HepG2 (cell line): ENCODE results near the gene FBXW2. TPM values are rescaled to one million over a fixed set of nuclear protein-coding genes. Genes with fewer than 3 reads are reported as not detected.

Source experiments
- ATF5 ChIP-seq: sonication (generic); formaldehyde crosslinking; IDR thresholded peaks from 2 replicates; pipeline ENCODE4 v1.4.0; 2020; ENCODE audit warnings: mild to moderate bottlenecking, low read depth, missing genetic modification reagents
- FOSL1 ChIP-seq: sonication (generic); formaldehyde crosslinking; IDR thresholded peaks from 2 replicates; pipeline ENCODE4 v1.9.0; 2021; ENCODE audit warnings: missing genetic modification reagents, borderline replicate concordance
- FOXC1 ChIP-seq: sonication (generic); formaldehyde crosslinking; IDR thresholded peaks from 2 replicates; pipeline ENCODE4 v1.8.0; 2022; ENCODE audit warnings: mild to moderate bottlenecking, missing genetic modification reagents, borderline replicate concordance
- HDAC1 ChIP-seq: sonication (generic); formaldehyde crosslinking; IDR thresholded peaks from 2 replicates; pipeline ENCODE4 v1.5.1; 2020; ENCODE audit warnings: mild to moderate bottlenecking, missing genetic modification reagents
- HNRNPH1 ChIP-seq: fragments of 200-400 bp; formaldehyde crosslinking; optimal IDR thresholded peaks from 2 replicates; pipeline ENCODE3; 2017; ENCODE audit warnings: mild to moderate bottlenecking, low read depth, low read length
- HOXA3 ChIP-seq: sonication (generic); formaldehyde crosslinking; IDR thresholded peaks from 2 replicates; pipeline ENCODE4 v1.5.0; 2020; ENCODE audit warnings: missing genetic modification reagents
- KAT8 ChIP-seq: IDR thresholded peaks from 2 replicates; pipeline ENCODE4 v1.6.1; 2016; ENCODE audit warnings: missing genetic modification reagents, missing compliant biosample characterization
- POLR2AphosphoS5 ChIP-seq: IDR thresholded peaks from 2 replicates; pipeline ENCODE4 v1.6.1; 2012; ENCODE audit warnings: low read depth, low read length
- POLR2G ChIP-seq: fragments of 200-400 bp; formaldehyde crosslinking; IDR thresholded peaks from 2 replicates; pipeline ENCODE4 v1.6.1; 2018; ENCODE audit warnings: mild to moderate bottlenecking, low read depth, low read length, moderate library complexity
- SKI ChIP-seq: fragments of 450-650 bp; IDR thresholded peaks from one replicate; pipeline ENCODE4 v1.6.1; 2018; ENCODE audit warnings: mild to moderate bottlenecking; ENCODE audit not compliant: partially characterized antibody
- SMYD3 ChIP-seq: sonication (generic); formaldehyde crosslinking; IDR thresholded peaks from 2 replicates; pipeline ENCODE4 v1.8.1; 2023; ENCODE audit warnings: mild to moderate bottlenecking, missing genetic modification reagents
- SOX5 ChIP-seq: IDR thresholded peaks from 2 replicates; pipeline ENCODE4 v1.6.1; 2016; ENCODE audit warnings: borderline replicate concordance
- SSRP1 ChIP-seq: IDR thresholded peaks from 2 replicates; pipeline ENCODE4 v1.6.1; 2016; ENCODE audit warnings: control low read depth
- TBP ChIP-seq: sonication (generic); formaldehyde crosslinking; IDR thresholded peaks from 2 replicates; pipeline ENCODE4 v1.5.0; 2020; ENCODE audit warnings: missing genetic modification reagents
- ZBTB3 ChIP-seq: sonication (generic); formaldehyde crosslinking; IDR thresholded peaks from 2 replicates; pipeline ENCODE4 v1.4.0; 2020; ENCODE audit warnings: low read depth, mild to moderate bottlenecking, moderate library complexity, missing genetic modification reagents, borderline replicate concordance
- ZFP1 ChIP-seq: IDR thresholded peaks from 2 replicates; pipeline ENCODE4 v1.6.1; 2016
- ZNF124 ChIP-seq: sonication (generic); formaldehyde crosslinking; IDR thresholded peaks from 2 replicates; pipeline ENCODE4 v1.4.0; 2020; ENCODE audit warnings: missing genetic modification reagents
- ZNF142 ChIP-seq: sonication (generic); formaldehyde crosslinking; IDR thresholded peaks from 2 replicates; pipeline ENCODE4 v1.4.0; 2020; ENCODE audit warnings: missing genetic modification reagents
- ZNF235 ChIP-seq: sonication (generic); formaldehyde crosslinking; IDR thresholded peaks from 2 replicates; pipeline ENCODE4 v1.8.1; 2023; ENCODE audit warnings: mild to moderate bottlenecking, missing genetic modification reagents, borderline replicate concordance
- ZNF292 ChIP-seq: sonication (generic); formaldehyde crosslinking; IDR thresholded peaks from 2 replicates; pipeline ENCODE4 v1.8.1; 2022; ENCODE audit warnings: mild to moderate bottlenecking, low read depth, missing genetic modification reagents, borderline replicate concordance
- ZNF335 ChIP-seq: sonication (generic); formaldehyde crosslinking; IDR thresholded peaks from 2 replicates; pipeline ENCODE4 v1.4.0; 2020; ENCODE audit warnings: missing genetic modification reagents
- ZNF34 ChIP-seq: sonication (generic); formaldehyde crosslinking; IDR thresholded peaks from 2 replicates; pipeline ENCODE4 v1.4.0; 2020; ENCODE audit warnings: mild to moderate bottlenecking, missing genetic modification reagents, borderline replicate concordance
- ZNF616 ChIP-seq: sonication (generic); formaldehyde crosslinking; IDR thresholded peaks from 2 replicates; pipeline ENCODE4 v1.5.0; 2020; ENCODE audit warnings: low read depth, mild to moderate bottlenecking, missing genetic modification reagents
- ZNF768 ChIP-seq: sonication (generic); formaldehyde crosslinking; IDR thresholded peaks from 2 replicates; pipeline ENCODE4 v1.4.0; 2020; ENCODE audit warnings: missing genetic modification reagents
- ZNF83 ChIP-seq: sonication (generic); formaldehyde crosslinking; IDR thresholded peaks from 2 replicates; pipeline ENCODE4 v1.4.0; 2020; ENCODE audit warnings: missing genetic modification reagents, mild to moderate bottlenecking, borderline replicate concordance
- polyA plus RNA-seq, 8 experiments: library from polyadenylated mRNA; depleted of rRNA in 3 of 8; stranded (reverse) in 7 of 8; unstranded in 1 of 8; fragments of >200 nt; fragmentation: Illumina TruSeq in 4 of 8; extraction: Trizol in 4 of 8; gene quantifications; 2 replicates each; pipeline versions ENCODE4 v1.2.1 to v1.2.3, GENCODE V29; 2011 to 2016; ENCODE audit warnings: low read depth in 4 of 8, missing spikeins in 1 of 8, mixed read lengths in 1 of 8; ENCODE audit not compliant: insufficient read depth in 1 of 8
- total RNA-seq, 5 experiments: library from RNA; depleted of rRNA; stranded (reverse); fragments of >200 nt; fragmentation: Illumina TruSeq; extraction: Trizol; gene quantifications; 2 replicates each; pipeline ENCODE4 v1.2.3, GENCODE V29; 2016; ENCODE audit warnings: low read depth in 1 of 5

FBXW2 gene
- total and polyA plus RNA-seq, 2 of the 13 experiments (the other 11 are each of a cell fraction or from before 2014, with no cell fraction given), result 35.4 to 43.1 TPM

GRCh38 chr9:120735415-120736126, 57.6 kb downstream of the FBXW2 start (continued):
- TF ChIP-seq ZFP1, result no peak
- TF ChIP-seq KAT8, result 0 out of 2 replicates have a peak, but pooled peaks have one; percentile 14
- TF ChIP-seq SKI, result peak; percentile 56
- 0 out of 2 replicates have a peak, but pooled peaks have one; percentile 53 for TF ChIP-seq ZNF292 (CRISPR knock-in tag)
- TF ChIP-seq ZNF83 (CRISPR knock-in tag), result no peak
- TF ChIP-seq FOSL1 (CRISPR knock-in tag), result no peak
- no peak for TF ChIP-seq ZNF235
- 0 out of 2 replicates have a peak, but pooled peaks have one; percentile 31 for TF ChIP-seq SOX5 (CRISPR knock-in tag)
- no peak for TF ChIP-seq FOXC1 (CRISPR knock-in tag)
- no peak for TF ChIP-seq HDAC1 (CRISPR knock-in tag)
- no peak for TF ChIP-seq HNRNPH1
- TF ChIP-seq POLR2AphosphoS5, result no peak
- TF ChIP-seq TBP (CRISPR knock-in tag), result no peak
- TF ChIP-seq ZBTB3 (CRISPR knock-in tag), result no peak
- no peak for TF ChIP-seq ZNF768 (CRISPR knock-in tag)
- TF ChIP-seq ZNF34, result no peak
- no peak for TF ChIP-seq ATF5 (CRISPR knock-in tag)
- TF ChIP-seq HOXA3, result no peak
- TF ChIP-seq ZNF616 (CRISPR knock-in tag), result no peak
- TF ChIP-seq ZNF142 (CRISPR knock-in tag), result no peak
- 0 out of 2 replicates have a peak, but pooled peaks have one; percentile 34 for TF ChIP-seq ZNF124
- TF ChIP-seq POLR2G, result no peak
- TF ChIP-seq SSRP1 (CRISPR knock-in tag), result peak; percentile 79; the same call in 1 of the 2 replicates
- TF ChIP-seq ZNF335 (CRISPR knock-in tag), result no peak
- TF ChIP-seq SMYD3, result no peak
